ENCODE measurements around the gene HS1BP3. TPM values are rescaled to one million over a fixed set of nuclear protein-coding genes. Genes with fewer than 3 reads are reported as not detected.

Gene HS1BP3
- total RNA-seq, 1 experiment from 2014 or later, result 18.4 TPM

DNA sequence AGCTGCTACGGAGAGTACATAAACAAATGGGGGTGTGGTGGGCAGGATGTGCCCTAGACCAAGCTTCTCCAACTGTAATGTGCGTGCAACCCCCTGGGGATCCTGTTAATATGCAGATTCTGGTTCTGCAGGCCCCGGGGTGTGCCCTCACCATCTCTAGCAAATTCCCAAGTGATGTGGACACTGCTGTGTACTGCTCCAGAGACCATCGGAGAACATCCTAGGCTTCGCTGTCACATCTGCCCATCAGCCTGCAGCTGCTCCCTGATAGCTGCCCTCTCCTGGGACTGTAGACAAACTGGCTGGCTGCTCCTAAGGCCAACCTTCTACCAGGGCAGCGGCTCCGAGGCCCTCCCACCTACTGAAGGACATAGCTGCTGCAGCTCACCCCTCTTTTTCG lies 3.2 kb downstream of the HS1BP3 start:
- DNase-seq (ENCODE audit: low read depth), result no peak

DNA sequence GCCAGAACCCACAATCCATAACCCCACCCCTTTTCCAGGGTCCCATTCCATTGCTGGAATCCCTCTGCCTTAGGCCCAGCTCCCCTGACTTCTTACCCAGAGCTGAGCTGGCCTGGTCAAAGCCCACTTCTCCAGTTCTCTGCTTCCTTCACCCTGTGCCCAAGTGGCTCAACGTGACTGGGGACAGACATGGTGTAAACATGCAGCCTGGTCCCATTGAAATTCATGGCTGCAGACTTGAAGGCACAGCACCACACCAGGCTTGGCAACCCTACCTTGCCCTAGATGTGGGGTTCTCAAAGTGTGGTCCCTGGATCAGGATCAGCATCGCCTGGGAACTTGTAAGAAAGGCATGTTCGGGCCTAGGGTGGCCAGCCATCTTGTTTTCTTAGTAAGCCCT lies 3.7 kb downstream of the HS1BP3 start:
- no peak for DNase-seq (ENCODE audit: low read depth)

- no peak for DNase-seq (ENCODE audit: low read depth)
These were observed 4.5 kb downstream of the HS1BP3 start for GRCh38 chr2:20646446-20646845.

DNA sequence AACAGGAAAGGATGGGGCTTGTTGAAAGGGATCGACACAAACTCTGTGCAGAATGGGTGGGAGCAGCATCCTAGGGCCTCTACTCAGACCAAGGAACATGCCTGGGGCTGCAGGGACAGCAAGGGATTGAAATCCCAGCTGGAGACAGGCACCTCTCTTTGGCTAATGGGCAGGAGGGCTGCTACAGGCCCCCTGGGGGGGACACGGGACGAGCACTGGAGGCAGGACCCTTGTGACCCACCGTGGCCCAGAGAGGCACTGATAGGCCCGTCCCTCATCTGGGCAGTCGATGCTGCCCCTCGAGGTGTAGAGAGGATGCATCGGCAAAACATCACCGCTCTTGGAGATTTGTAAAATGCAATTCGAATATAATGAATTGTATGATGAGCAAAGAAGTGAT lies 5.1 kb downstream of the HS1BP3 start:
- DNase-seq (ENCODE audit: low read depth), result no peak

GRCh38 chr2:20645301-20645701 lies 5.6 kb downstream of the HS1BP3 start:
- no peak for DNase-seq (ENCODE audit: low read depth)

GRCh38 chr2:20643826-20644225 lies 7.1 kb downstream of the HS1BP3 start:
- DNase-seq (ENCODE audit: low read depth), result no peak

DNA sequence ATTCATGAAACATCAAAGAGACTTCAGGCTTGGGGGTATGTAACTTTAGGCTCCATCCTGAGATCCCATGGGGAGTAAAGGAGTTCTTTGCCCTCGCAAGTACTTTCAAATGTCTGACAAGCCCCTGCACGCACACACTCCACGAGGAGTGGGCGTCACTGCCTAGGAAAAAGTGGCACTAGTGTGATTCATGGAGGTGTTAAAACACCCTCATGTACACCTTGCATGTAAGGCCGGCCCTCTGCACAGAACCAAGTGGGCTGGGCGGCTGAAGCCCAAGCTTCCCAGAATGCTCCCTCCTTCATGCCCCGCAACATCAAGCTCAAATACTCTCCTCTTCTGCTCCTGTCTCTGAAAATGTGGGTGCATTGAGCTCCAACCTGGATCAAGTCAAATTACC lies 7.8 kb downstream of the HS1BP3 start:
- no peak for DNase-seq (ENCODE audit: low read depth)

- peak; percentile 76 for DNase-seq (ENCODE audit: low read depth)
These were observed 8.6 kb downstream of the HS1BP3 start for GRCh38 chr2:20642055-20642971.

DNA sequence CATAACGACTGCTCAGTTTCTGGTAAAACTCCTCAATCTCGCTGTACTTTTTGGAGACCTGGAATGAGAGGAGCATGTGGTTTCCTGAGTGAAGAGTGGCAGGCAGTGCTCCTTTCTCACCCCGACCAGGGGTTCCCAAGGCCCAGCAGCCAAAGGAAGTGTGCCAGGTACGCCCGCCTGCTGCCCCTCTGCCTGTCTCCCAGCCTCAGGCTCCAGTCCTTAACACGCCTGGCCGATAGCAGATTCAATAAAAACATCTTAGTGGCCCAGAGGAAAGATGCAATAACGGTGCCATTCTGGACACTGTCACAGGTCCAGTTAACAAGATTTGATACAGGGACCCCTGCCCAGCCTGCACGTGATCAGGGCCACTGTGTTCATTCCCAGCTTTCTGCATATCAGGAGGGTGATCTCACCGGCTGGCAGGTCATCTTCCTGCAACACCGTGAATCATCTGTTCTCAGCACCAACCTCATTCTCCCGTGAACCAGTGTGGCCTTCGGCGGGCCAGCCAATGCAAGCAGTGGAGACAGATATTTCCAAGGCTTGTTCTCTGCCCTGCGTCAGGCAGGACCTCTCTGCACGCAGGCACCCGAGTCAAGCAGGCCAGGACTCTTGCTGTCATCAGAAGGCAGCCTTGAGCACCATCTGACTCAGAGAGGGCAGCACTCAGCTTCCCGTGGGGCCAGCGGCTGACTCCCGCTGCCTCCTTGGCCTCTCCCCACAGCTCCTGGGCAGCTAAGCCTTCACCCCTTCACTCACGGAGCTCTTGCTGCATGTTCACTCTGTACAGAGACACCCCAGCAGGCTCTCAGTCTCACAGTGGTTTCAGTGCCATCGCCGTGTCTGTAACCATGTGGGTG lies 9.5 kb downstream of the HS1BP3 start:
- DNase-seq (ENCODE audit: low read depth), result peak; percentile 73

DNA sequence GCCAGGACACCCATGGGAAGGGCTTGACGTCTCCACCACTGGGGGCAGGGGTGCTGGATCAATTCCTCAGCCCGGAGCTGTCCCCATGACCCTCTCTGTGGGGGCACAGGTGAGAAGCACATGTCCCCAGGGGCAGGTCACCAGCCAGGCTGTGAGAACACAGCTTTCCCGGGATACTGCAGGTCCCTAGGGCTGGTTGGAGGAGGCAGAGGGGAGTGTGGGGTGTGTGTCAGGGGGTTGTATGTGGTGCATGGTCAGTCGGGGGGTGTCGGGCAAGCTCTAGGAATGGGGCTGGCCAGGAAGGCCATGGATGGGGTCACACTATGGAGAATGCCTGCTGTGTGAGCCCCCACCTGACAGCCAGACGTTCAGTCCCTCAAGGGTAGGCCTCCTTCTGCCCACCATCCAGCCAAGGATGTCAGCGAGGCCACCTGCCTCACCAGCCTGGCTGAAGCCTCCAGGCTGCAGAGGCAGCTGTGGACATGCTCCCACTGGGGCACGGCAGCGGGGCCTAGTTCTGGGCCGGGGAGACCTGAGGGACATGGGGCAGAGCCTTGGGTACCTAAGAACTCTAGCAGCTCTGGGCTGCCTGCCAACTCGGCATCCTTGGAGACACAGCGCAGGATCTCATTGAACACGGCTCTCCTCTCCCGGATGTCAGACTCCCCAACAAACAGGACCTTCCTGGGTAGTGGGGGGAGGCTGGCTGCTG lies 10.3 kb downstream of the HS1BP3 start:
- no peak for DNase-seq (ENCODE audit: low read depth)

DNA sequence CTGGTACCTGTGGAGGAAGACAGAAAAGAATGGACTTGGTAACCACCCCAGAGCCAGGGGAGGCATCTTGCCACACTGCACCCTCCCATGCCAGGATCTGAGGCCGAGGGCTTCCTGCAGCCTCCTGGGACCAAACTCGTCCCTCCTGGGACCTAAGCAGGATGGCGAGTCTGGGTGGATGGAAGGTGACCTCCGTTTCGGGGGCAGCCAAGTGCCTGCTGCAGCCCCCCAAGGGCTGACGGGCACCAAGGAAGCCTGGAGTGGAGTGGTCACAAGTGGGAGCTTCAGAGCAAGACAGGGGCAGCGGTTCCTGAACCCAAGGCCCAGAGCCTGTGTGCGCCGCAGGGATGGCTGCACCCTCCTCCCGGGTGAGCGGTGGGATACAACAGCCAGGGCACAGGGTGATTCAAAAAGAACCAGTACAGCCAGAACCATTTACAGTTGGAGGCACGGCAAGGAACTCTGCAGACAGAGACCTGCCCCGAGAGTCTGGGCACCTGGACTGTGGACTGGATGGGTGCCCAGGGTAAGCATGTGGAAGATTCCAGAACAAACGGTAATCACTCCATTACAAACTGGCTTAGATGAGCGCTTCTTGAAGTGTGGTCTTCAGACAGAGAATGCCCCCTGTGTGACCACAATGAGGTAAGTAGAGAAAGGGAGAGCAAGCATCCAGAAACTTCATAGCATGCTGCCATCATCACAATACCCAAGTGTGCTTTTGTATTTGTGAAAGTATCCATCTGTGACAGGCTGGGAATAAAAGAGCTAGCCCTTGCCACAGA lies 12.1 kb downstream of the HS1BP3 start:
- DNase-seq (ENCODE audit: low read depth), result no peak

GRCh38 chr2:20638014-20638413 lies 12.9 kb downstream of the HS1BP3 start:
- DNase-seq (ENCODE audit: low read depth), result no peak

DNA sequence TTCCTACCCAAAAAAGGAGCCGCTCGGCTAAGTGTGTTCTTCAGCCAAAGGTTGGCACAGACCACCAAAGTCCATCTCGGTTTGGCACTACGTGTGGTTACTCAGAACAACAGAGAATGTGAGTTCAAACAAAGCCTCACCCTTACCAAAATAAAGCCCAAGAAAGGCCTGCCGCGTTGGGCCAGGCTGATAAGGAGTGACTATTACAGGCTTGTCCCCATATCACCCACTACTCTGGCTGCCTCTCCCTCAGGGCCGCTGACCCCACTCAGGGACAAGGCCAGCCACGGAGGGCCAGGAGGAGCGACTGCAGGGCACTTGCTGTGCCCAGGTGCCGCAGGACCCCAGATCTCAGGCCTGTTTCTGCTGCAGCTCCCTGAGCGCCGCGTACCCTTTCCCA lies 13.8 kb downstream of the HS1BP3 start:
- DNase-seq (ENCODE audit: low read depth), result no peak

DNA sequence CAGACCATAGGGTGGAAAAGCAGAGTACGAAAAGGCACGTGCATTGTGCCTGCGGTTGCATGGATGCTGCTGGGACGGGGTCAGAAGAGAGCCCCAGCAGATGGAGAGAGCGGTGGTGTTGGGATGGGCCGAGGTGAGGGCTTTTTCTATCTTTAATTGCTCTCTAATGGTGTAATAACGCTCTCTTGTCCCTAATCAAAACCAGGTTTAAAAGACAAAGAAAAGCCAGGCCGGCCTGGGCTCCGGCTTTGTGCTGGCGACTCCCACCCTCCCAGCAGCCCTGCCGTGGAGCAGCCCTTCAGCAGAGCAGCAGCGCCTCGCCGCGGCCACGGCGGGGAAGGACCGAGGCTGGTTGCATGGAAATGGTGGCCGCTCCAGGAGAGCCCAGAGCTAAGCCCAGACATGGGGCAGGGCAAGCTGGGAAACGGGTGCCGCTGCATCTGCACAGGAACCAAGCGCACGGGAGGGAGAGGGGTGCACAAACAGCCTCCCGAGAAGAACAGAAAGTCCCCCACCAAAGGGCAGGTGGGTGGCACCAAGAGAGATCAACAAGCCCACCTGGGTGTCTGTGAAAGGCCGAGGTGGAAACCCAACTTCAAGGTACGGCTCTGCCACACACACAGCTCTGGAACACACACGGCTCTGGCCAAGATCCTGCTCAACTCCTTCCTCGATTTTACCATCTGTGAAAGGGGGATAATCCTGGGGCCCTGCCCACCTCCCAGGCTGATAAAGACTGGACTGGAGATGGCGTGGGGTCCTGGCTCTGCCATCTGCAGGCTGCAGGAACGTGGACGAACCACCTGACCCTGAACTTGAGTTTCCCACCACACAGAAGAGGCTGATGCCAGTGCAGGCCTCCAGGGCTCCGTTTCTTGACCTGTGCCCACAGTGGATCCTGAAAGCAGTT lies 15.0 kb downstream of the HS1BP3 start:
- peak; percentile 76 for DNase-seq (ENCODE audit: low read depth)

- DNase-seq (ENCODE audit: low read depth), result no peak
These were observed 15.8 kb downstream of the HS1BP3 start for GRCh38 chr2:20635113-20635510.

DNA sequence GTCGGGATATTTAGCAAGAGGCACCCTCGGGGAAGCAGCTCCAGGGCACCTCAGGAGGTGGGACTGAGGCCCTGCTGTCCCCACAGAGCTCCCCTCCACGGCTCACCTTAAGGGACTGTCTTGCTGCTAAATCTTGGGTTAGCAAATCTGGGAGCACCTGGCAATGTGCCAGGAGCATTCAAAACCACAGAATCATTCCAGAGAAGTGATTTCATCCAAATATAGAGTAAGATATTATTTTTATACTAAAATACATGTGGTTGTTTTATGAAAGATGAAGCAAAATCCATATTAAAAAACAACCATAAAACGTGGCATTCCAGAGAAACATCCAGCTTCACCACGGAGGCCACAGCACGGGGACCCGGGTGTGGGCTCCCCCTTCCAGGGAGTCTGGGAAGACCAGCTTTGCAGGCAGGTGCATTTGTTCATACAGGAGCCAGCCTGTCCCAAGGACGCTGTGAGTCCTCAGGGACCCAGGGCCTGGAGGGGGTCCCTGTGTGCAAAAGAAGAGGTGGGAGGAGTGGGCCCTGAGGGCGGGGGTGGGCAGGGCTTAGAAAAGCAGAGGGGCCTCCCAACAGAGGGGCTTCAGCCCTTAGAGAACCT lies 16.3 kb downstream of the HS1BP3 start:
- peak; percentile 40 for DNase-seq (ENCODE audit: low read depth)

GRCh38 chr2:20633794-20634506 lies 16.9 kb downstream of the HS1BP3 start:
- DNase-seq (ENCODE audit: low read depth), result no peak

DNA sequence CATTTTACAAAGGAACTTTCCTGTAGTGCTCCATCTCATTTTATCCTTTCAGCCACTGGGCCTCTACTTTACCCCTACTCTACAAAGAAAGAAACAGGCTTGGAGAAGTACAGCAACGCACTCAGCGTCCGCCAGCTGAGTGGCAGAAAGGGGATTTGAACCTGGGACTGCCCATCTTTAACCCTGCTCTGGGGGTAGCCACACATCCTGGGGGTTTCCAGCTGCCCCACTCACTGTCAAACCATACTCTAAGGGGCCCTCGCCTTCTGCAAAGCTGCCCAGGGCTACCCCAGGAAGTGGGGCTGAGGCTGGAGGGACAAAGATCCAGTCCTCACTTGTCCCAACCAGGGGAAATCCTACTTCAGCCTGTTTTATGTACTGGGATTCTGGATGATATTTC lies 17.9 kb downstream of the HS1BP3 start:
- no peak for DNase-seq (ENCODE audit: low read depth)
